ENCODE results near the gene C1QTNF5.

The C1QTNF5 gene

GRCh38 chr11:119336744-119337469 is 3.8 kb downstream of the C1QTNF5 start:
- no peak for DNase-seq

DNA sequence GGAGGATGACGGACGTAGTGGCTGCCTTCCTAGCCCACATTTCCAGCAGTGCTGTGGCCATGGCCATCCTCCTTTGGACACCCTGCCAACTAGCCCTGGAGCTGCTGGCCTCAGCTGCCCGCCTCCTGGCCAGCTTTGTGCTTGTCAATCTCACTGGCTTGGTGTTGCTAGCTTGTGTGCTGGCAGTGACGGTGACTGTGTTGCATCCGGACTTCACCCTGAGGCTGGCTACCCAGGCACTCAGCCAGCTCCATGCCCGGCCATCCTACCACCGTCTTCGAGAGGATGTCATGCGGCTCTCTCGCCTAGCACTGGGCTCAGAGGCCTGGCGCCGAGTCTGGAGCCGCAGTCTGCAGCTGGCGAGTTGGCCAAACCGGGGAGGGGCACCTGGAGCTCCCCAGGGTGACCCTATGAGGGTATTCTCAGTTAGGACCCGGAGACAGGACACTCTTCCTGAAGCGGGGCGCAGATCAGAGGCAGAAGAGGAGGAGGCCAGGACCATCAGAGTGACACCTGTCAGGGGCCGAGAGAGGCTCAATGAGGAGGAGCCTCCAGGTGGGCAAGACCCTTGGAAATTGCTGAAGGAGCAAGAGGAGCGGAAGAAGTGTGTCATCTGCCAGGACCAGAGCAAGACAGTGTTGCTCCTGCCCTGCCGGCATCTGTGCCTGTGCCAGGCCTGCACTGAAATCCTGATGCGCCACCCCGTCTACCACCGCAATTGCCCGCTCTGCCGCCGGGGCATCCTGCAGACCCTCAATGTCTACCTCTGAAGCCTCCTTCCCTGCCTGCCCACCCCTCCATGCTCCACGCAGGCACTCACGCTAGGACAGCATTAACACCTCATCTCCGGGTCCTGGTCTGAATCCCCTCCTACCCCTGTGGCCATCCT is 4.8 kb downstream of the C1QTNF5 start:
- DNase-seq = no peak

- DNase-seq = no peak
Observed at GRCh38 chr11:119335091-119335654, 5.5 kb downstream of the C1QTNF5 start.

GRCh38 chr11:119334174-119334930 is 6.3 kb downstream of the C1QTNF5 start, which contains the start of gene RNF26:
Gene RNF26, plus strand, starts transcription at chr11:119334527. Its CDS starts 596 bp downstream, at chr11:119335123.
- DNase-seq = peak; percentile 100

GRCh38 chr11:119332111-119332765 is 8.4 kb downstream of the C1QTNF5 start:
- DNase-seq = no peak

- no peak for DNase-seq
Observed at GRCh38 chr11:119330237-119330636, 10.4 kb downstream of the C1QTNF5 start.

DNA sequence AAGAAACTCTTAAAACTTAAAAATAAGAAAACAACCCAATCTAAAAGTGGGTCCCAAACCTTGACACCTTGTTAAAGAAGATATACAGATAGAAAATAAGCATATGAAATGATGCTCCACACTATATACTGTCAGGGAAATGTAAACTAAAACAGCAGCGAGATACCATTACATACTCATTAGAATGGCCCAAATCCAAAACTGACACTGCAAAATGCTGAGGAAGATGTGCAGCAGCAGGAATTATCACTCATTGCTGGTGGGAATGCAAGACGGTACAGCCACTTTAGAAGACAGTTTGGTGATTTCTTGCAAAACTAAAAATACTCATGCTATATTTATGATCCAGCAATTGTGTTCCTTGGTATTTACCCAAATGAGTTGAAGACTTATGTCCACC is 11.4 kb downstream of the C1QTNF5 start:
- no peak for DNase-seq

- no peak for DNase-seq
Observed at GRCh38 chr11:119324189-119324588, 16.5 kb downstream of the C1QTNF5 start.

DNA sequence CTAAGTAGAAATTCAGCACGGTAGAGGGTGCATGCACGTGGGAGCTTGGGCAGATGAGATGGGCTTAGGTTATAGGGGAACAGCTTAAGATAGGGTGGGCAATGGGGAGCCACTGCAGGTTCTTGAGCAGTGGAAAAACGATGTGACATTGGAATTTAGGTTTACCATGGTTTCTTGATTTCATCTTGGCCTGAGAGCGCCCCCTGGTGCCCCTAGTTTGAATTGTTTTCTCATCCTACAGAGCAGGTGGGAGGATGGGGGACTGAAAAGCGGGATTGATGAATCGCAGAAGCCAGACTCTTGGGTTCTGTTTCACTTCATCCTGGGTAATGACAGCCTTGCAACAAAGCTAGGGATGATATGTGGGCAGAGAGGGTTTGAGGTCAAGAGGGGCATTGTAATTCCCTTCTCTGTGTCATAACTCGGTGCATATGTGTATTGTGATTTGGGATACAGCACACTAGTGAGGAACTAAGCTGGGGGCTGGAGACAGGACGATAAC is 17.1 kb downstream of the C1QTNF5 start:
- DNase-seq = peak; percentile 71

DNA sequence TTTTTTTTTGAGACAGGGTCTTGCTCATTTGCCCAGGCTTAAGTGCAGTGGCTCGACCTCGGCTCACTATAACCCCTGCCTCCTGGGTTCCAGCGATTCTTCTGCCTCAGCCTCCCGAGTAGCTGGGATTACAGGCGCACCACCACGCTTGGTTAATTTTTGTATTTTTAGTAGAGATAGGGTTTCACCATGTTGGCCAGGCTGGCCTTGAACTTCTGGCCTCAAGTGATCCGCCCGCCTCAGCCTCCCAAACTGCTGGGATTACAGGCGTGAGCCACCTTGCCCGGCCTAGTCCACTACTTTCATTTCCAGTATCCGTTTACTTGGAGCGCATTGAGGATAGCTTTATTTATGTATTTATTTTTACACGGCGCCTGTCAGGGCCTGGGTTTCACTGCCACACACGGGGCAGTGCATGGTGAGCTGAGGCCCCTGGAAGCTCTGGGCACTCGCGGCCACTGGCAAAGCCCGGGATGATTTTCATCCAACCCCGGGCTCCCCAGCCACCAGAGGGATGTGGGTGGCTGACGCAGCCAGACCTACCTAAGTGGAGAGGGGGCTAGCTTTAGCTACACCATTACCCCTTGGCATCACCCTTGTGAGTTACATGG is 17.7 kb downstream of the C1QTNF5 start:
- no peak for DNase-seq

- DNase-seq = no peak
Observed at GRCh38 chr11:119322360-119322739, 18.3 kb downstream of the C1QTNF5 start.

DNA sequence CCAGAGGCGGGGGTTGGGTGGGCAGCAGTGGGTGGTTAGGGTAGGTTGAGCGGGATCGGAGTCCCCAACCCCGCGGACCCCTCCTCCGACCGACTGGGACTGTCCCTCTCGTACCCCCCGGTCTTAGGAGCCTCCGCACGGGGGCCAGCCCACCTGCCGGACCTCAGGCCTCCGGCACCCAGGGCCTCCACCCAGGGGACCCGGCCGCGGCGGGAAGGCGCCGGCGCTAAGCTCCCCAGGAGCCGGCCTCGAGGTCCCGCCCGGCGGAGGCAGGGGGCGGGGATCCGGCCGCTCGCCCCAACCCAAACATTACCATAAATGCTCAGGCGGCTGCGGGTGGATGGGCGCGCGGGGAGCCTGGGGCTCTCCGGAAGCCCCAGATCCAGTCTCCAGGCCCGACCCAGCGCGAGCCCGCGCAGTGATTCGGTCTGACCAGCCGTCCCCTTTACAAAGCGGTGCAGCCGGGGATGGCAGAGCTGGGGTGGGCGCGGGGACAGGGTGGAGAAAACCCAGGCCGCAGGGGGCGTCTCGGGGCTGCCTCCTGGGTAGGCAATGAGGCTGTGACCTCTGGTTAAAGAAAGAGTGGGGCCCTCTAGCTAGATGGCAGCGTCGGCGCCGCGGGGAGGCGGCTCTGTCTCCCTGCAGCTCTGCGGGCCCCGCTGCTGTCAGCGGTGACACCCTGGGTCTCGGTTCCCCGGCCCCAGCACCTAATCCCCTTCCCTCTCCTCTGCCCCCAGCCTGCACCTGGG is 19.7 kb downstream of the C1QTNF5 start:
- no peak for DNase-seq

- no peak for DNase-seq
Observed at GRCh38 chr11:119320240-119320775, 20.4 kb downstream of the C1QTNF5 start.

- no peak for DNase-seq
Observed at GRCh38 chr11:119319700-119320239, 20.9 kb downstream of the C1QTNF5 start.

DNA sequence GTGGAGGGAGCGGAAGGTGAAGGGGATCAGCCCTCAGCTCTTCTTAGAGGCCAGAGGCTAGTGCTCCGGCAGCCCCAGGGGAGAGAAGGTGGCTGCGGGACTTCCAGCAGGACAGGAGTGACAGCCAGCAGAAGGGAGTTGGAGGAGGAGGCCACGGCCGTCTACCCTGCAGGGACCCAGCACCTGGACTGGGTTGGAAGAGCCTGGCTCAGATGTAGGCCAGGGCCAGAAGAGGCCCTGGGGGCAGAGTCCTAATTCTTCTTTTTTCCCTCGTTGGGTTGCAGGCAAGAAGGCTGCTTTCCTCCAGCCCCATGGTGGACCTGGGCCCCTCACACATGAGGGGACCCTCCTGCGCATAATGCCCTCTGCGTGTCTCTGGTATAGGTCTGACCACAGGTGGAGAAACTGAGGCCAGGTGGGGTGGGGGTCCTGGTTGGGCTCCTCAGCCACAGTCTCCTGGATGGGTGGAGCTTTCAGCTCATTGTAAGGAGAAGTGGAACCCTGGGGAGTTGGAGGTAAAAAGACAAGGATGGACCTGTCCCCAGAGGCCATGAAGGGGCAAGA is 21.5 kb downstream of the C1QTNF5 start:
- no peak for DNase-seq

GRCh38 chr11:119318240-119319135 is 22.2 kb downstream of the C1QTNF5 start:
- no peak for DNase-seq

DNA sequence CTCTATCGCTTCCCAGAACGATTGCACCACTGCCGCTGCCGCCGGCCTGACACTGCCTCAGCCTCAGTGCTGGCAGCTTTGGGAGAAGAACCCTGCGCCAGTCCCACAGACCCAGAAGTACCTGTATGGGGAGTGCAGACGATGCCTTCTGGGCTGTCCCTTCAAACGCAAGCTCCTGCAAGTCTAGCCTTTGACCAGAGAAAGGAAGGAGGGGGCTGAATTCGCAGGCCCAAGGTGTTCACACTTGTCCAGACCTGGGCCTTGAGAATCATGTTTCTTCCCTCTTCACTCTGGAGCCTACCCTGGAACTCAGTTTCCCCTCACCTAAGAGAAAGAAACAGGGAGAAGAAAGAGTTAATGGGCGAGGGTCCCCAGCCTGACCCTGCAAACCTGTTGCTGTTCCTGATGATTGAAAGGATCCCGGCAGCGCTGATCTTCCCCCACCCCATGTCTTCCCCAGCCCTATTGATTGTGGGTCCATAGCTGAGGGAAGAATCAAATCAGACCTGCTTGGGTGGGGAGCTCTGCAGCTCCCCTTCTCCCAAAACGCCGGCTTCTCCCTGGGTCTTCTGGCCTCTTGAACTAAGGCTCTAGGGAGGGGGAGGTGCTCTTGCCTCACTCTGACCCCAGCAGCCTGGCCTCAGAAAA is 23.0 kb downstream of the C1QTNF5 start:
- no peak for DNase-seq
